ENCODE results near the gene KCNK13. TPM values are rescaled to one million over a fixed set of nuclear protein-coding genes. Genes with fewer than 3 reads are reported as not detected.
A peak's percentile ranks its signal among the peaks of the same experiment; 100 is the strongest.

The KCNK13 gene
- total and polyA plus RNA-seq, 2 of the 13 experiments (the other 11 are each of a cell fraction or from before 2014, with no cell fraction given): 0.08 to 0.29 TPM

GRCh38 chr14:90060965-90061684, 669 bp upstream of the KCNK13 start (continued):
- TF ChIP-seq ZZZ3 (CRISPR knock-in tag; IDR thresholded peaks at IDR 0.05; ENCODE audit: borderline replicate concordance) (no peak), PREB (CRISPR knock-in tag; IDR thresholded peaks at IDR 0.05) (no peak), SMC3 (IDR thresholded peaks at IDR 0.05; ENCODE audit: low read length) (no peak), MEF2D (CRISPR knock-in tag; IDR thresholded peaks at IDR 0.05) (no peak), MYC (CRISPR knock-in tag; IDR thresholded peaks at IDR 0.05; ENCODE audit: borderline replicate concordance) (no peak), NFATC3 (CRISPR knock-in tag; IDR thresholded peaks at IDR 0.05) (no peak), ZBTB33 (CRISPR knock-in tag; IDR thresholded peaks at IDR 0.05) (no peak), ATF7 (IDR thresholded peaks at IDR 0.05) (no peak), ATF7 (CRISPR knock-in tag; IDR thresholded peaks at IDR 0.05) (no peak), ZNF446 (CRISPR knock-in tag; IDR thresholded peaks at IDR 0.05) (no peak), ZNF770 (CRISPR knock-in tag; IDR thresholded peaks at IDR 0.05) (peak; percentile 16; the same call in 1 of the 2 replicates), GFI1 (CRISPR knock-in tag; IDR thresholded peaks at IDR 0.05; ENCODE audit: borderline replicate concordance) (0 out of 2 replicates have a peak, but pooled peaks have one; percentile 2), ZSCAN30 (CRISPR knock-in tag; IDR thresholded peaks at IDR 0.05) (no peak), SMARCC2 (IDR thresholded peaks at IDR 0.05) (no peak), ZNF777 (CRISPR knock-in tag; IDR thresholded peaks at IDR 0.05) (peak; percentile 84), SKI (IDR thresholded peaks at IDR 0.05; ENCODE audit: partially characterized antibody) (peak; percentile 3), BRD4 (CRISPR knock-in tag; IDR thresholded peaks at IDR 0.05) (no peak), ZFP36L1 (CRISPR knock-in tag; IDR thresholded peaks at IDR 0.05) (no peak), ZNF264 (CRISPR knock-in tag; IDR thresholded peaks at IDR 0.05) (no peak), ZNF569 (CRISPR knock-in tag; IDR thresholded peaks at IDR 0.05; ENCODE audit: borderline replicate concordance) (no peak), HNRNPH1 (optimal IDR thresholded peaks at IDR 0.05; ENCODE audit: low read depth, low read length) (no peak), ETV5 (CRISPR knock-in tag; IDR thresholded peaks at IDR 0.05; ENCODE audit: borderline replicate concordance) (peak; percentile 39; the same call in 1 of the 2 replicates), ZNF670 (CRISPR knock-in tag; IDR thresholded peaks at IDR 0.05; ENCODE audit: borderline replicate concordance) (no peak), SIX4 (CRISPR knock-in tag; IDR thresholded peaks at IDR 0.05) (no peak), HDAC1 (CRISPR knock-in tag; IDR thresholded peaks at IDR 0.05) (peak; percentile 3; the same call in 1 of the 2 replicates)
- TF ChIP-seq, protein P1, sequence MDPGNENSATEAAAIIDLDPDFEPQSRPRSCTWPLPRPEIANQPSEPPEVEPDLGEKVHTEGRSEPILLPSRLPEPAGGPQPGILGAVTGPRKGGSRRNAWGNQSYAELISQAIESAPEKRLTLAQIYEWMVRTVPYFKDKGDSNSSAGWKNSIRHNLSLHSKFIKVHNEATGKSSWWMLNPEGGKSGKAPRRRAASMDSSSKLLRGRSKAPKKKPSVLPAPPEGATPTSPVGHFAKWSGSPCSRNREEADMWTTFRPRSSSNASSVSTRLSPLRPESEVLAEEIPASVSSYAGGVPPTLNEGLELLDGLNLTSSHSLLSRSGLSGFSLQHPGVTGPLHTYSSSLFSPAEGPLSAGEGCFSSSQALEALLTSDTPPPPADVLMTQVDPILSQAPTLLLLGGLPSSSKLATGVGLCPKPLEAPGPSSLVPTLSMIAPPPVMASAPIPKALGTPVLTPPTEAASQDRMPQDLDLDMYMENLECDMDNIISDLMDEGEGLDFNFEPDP (CRISPR knock-in tag; conservative IDR thresholded peaks at IDR 0.05): no peak

Measured in HepG2 (cell line).